ENCODE measurements around the gene F3. TPM values are rescaled to one million over a fixed set of nuclear protein-coding genes. Genes with fewer than 3 reads are reported as not detected.

F3 gene
- total and polyA plus RNA-seq, 5 donors = 16.7 to 26.4 (median 18.8) TPM

- no peak overlapping the region for H3K4me3 ChIP-seq (ENCODE audit: low read length)
- no peak overlapping the region for H3K27ac ChIP-seq (ENCODE audit: low read length)
- WGBS = 69% methylated on average over 3 of the region's 3 CpGs
- peaks cover 3% of the 10 kb centered on the region for H3K4me1 ChIP-seq (ENCODE audit: control insufficient read depth, insufficient read depth, low read length)
- ATAC-seq (no peak), DNase-seq (peak in 1 of 3 donors; percentile 28)
- H3K27me3 ChIP-seq (ENCODE audit: control insufficient read depth, insufficient read depth) = no peaks in the 10 kb centered on the region
- intact Hi-C loops (cut with DNase I) = loop anchor here in 1 of 4 donors (10.0 kb wide), 1 partner anchor 55 kb away; no protein-coding TSS in a partner anchor
- no peaks in the 10 kb centered on the region for H3K9me3 ChIP-seq (ENCODE audit: control insufficient read depth, low read length)
Measured at GRCh38 chr1:94539496-94539895, 2.1 kb downstream of the F3 start.

- 67% methylated on average over 6 of the region's 6 CpGs for WGBS
- Histone ChIP-seq H3K27me3 (ENCODE audit: control insufficient read depth, insufficient read depth) (no peaks in the 10 kb centered on the region), H3K4me3 (ENCODE audit: low read length) (peak overlapping the region; percentile 13), H3K4me1 (ENCODE audit: control insufficient read depth, insufficient read depth, low read length) (peaks cover 3% of the 10 kb centered on the region), H3K9me3 (ENCODE audit: control insufficient read depth, low read length) (no peaks in the 10 kb centered on the region), H3K27ac (ENCODE audit: low read length) (peak overlapping the region; percentile 64)
- no peak for DNase-seq
- ATAC-seq = no peak
- intact Hi-C loops (cut with DNase I) = loop anchor here in 1 of 4 donors (10.0 kb wide), 1 partner anchor 56 kb away; no protein-coding TSS in a partner anchor
Measured at GRCh38 chr1:94538243-94538827, 3.2 kb downstream of the F3 start.

- Histone ChIP-seq H3K27ac (ENCODE audit: low read length) (no peak overlapping the region), H3K27me3 (ENCODE audit: control insufficient read depth, insufficient read depth) (no peaks in the 10 kb centered on the region), H3K4me3 (ENCODE audit: low read length) (no peak overlapping the region), H3K4me1 (ENCODE audit: control insufficient read depth, insufficient read depth, low read length) (peaks cover 3% of the 10 kb centered on the region), H3K9me3 (ENCODE audit: control insufficient read depth, low read length) (no peaks in the 10 kb centered on the region)
- 65% methylated on average over 6 of the region's 6 CpGs for WGBS
- DNase-seq = no peak
- intact Hi-C loops (cut with DNase I) = loop anchor here in 1 of 4 donors (10.0 kb wide), 1 partner anchor 58 kb away; no protein-coding TSS in a partner anchor
- no peak for ATAC-seq
Measured at GRCh38 chr1:94537254-94537653, 4.3 kb downstream of the F3 start.

GRCh38 chr1:94535879-94536278 lies 5.7 kb downstream of the F3 start:
- Histone ChIP-seq H3K27me3 (ENCODE audit: control insufficient read depth, insufficient read depth) (no peaks in the 10 kb centered on the region), H3K4me1 (ENCODE audit: control insufficient read depth, insufficient read depth, low read length) (peaks cover 3% of the 10 kb centered on the region), H3K4me3 (ENCODE audit: low read length) (no peak overlapping the region), H3K27ac (ENCODE audit: low read length) (peak overlapping the region; percentile 15), H3K9me3 (ENCODE audit: control insufficient read depth, low read length) (no peaks in the 10 kb centered on the region)
- peak; percentile 20 to 70 for ATAC-seq
- peak in 1 of 3 donors; percentile 23 for DNase-seq
- 49% methylated on average over 9 of the region's 9 CpGs for WGBS
- intact Hi-C loops (cut with DNase I) = loop anchor here in 1 of 4 donors (10.0 kb wide), 1 partner anchor 59 kb away; no protein-coding TSS in a partner anchor

- WGBS = 74% methylated on average over 5 of the region's 5 CpGs
- peak overlapping the region; percentile 53 for H3K27ac ChIP-seq (ENCODE audit: low read length)
- H3K4me3 ChIP-seq (ENCODE audit: low read length) = no peak overlapping the region
Measured at GRCh38 chr1:94535095-94535494, 6.5 kb downstream of the F3 start.

GRCh38 chr1:94532077-94532476 lies 9.5 kb downstream of the F3 start:
- no peak overlapping the region for H3K27ac ChIP-seq (ENCODE audit: low read length)
- H3K9me3 ChIP-seq (ENCODE audit: control insufficient read depth, low read length) = no peaks in the 10 kb centered on the region
- H3K4me1 ChIP-seq (ENCODE audit: control insufficient read depth, insufficient read depth, low read length) = no peaks in the 10 kb centered on the region
- DNase-seq (no peak), ATAC-seq (no peak)
- H3K4me3 ChIP-seq (ENCODE audit: low read length) = no peak overlapping the region
- intact Hi-C loops (cut with DNase I) = loop anchor here in 1 of 4 donors (10.0 kb wide), 1 partner anchor 63 kb away; no protein-coding TSS in a partner anchor
- 70% methylated on average over 3 of the region's 3 CpGs for WGBS
- no peaks in the 10 kb centered on the region for H3K27me3 ChIP-seq (ENCODE audit: control insufficient read depth, insufficient read depth)

More at GRCh38 chr1:94535095-94535494, 6.5 kb downstream of the F3 start:
- Histone ChIP-seq H3K9me3 (ENCODE audit: control insufficient read depth, low read length) (no peaks in the 10 kb centered on the region), H3K27me3 (ENCODE audit: control insufficient read depth, insufficient read depth) (no peaks in the 10 kb centered on the region), H3K4me1 (ENCODE audit: control insufficient read depth, insufficient read depth, low read length) (peaks cover 3% of the 10 kb centered on the region)
- DNase-seq (no peak), ATAC-seq (peak in 1 of 2 donors; percentile 27)
- intact Hi-C loops (cut with DNase I) = loop anchor here in 1 of 4 donors (10.0 kb wide), 1 partner anchor 60 kb away; no protein-coding TSS in a partner anchor

GRCh38 chr1:94531664-94532063 lies 9.9 kb downstream of the F3 start:
- intact Hi-C loops (cut with DNase I) = loop anchor here in 1 of 4 donors (10.0 kb wide), 1 partner anchor 63 kb away; no protein-coding TSS in a partner anchor
- H3K27ac ChIP-seq (ENCODE audit: low read length) = no peak overlapping the region

GRCh38 chr1:94530373-94530878 lies 11.1 kb downstream of the F3 start:
- Histone ChIP-seq H3K27ac (ENCODE audit: low read length) (no peak overlapping the region), H3K9me3 (ENCODE audit: control insufficient read depth, low read length) (no peaks in the 10 kb centered on the region), H3K27me3 (ENCODE audit: control insufficient read depth, insufficient read depth) (no peaks in the 10 kb centered on the region), H3K4me1 (ENCODE audit: control insufficient read depth, insufficient read depth, low read length) (no peaks in the 10 kb centered on the region), H3K4me3 (ENCODE audit: low read length) (no peak overlapping the region)
- ATAC-seq (no peak), DNase-seq (no peak)
- 80% methylated on average over 4 of the region's 4 CpGs for WGBS
- intact Hi-C loops (cut with DNase I) = loop anchor here in 1 of 4 donors (10.0 kb wide), 1 partner anchor 64 kb away; no protein-coding TSS in a partner anchor

More at GRCh38 chr1:94531664-94532063, 9.9 kb downstream of the F3 start:
- Histone ChIP-seq H3K9me3 (ENCODE audit: control insufficient read depth, low read length) (no peaks in the 10 kb centered on the region), H3K4me3 (ENCODE audit: low read length) (no peak overlapping the region), H3K27me3 (ENCODE audit: control insufficient read depth, insufficient read depth) (no peaks in the 10 kb centered on the region), H3K4me1 (ENCODE audit: control insufficient read depth, insufficient read depth, low read length) (no peaks in the 10 kb centered on the region)
- 95% methylated on average over 6 of the region's 6 CpGs for WGBS
- DNase-seq = no peak
- no peak for ATAC-seq

- no peaks in the 10 kb centered on the region for H3K9me3 ChIP-seq (ENCODE audit: control insufficient read depth, low read length)
- H3K27me3 ChIP-seq (ENCODE audit: control insufficient read depth, insufficient read depth) = no peaks in the 10 kb centered on the region
- intact Hi-C loops (cut with DNase I) = loop anchor here in 1 of 4 donors (10.0 kb wide), 1 partner anchor 275 kb away; no protein-coding TSS in a partner anchor
- ATAC-seq (no peak), DNase-seq (no peak)
- 95% methylated on average over 2 of the region's 2 CpGs for WGBS
- H3K27ac ChIP-seq (ENCODE audit: low read length) = no peak overlapping the region
- no peak overlapping the region for H3K4me3 ChIP-seq (ENCODE audit: low read length)
- H3K4me1 ChIP-seq (ENCODE audit: control insufficient read depth, insufficient read depth, low read length) = no peaks in the 10 kb centered on the region
Measured at GRCh38 chr1:94529416-94529815, 12.1 kb downstream of the F3 start.

- Histone ChIP-seq H3K4me1 (ENCODE audit: control insufficient read depth, insufficient read depth, low read length) (no peaks in the 10 kb centered on the region), H3K9me3 (ENCODE audit: control insufficient read depth, low read length) (no peaks in the 10 kb centered on the region), H3K27me3 (ENCODE audit: control insufficient read depth, insufficient read depth) (no peaks in the 10 kb centered on the region), H3K27ac (ENCODE audit: low read length) (no peak overlapping the region), H3K4me3 (ENCODE audit: low read length) (no peak overlapping the region)
- WGBS = 90% methylated on average over 5 of the region's 5 CpGs
- intact Hi-C loops (cut with DNase I) = loop anchor here in 1 of 4 donors (10.0 kb wide), 1 partner anchor 276 kb away; no protein-coding TSS in a partner anchor
- DNase-seq = no peak
- ATAC-seq = no peak
Measured at GRCh38 chr1:94528826-94529225, 12.7 kb downstream of the F3 start.

GRCh38 chr1:94528299-94528698 lies 13.3 kb downstream of the F3 start:
- no peaks in the 10 kb centered on the region for H3K4me1 ChIP-seq (ENCODE audit: control insufficient read depth, insufficient read depth, low read length)
- no peak overlapping the region for H3K4me3 ChIP-seq (ENCODE audit: low read length)
- intact Hi-C loops (cut with DNase I) = loop anchor here in 1 of 4 donors (10.0 kb wide), 1 partner anchor 277 kb away; no protein-coding TSS in a partner anchor
- 84% methylated on average over 1 of the region's 1 CpG for WGBS
- ATAC-seq (no peak), DNase-seq (no peak)
- H3K9me3 ChIP-seq (ENCODE audit: control insufficient read depth, low read length) = no peaks in the 10 kb centered on the region
- H3K27me3 ChIP-seq (ENCODE audit: control insufficient read depth, insufficient read depth) = no peaks in the 10 kb centered on the region
- H3K27ac ChIP-seq (ENCODE audit: low read length) = no peak overlapping the region
